Measurements from ENCODE around the gene CDCA5.

The CDCA5 gene

GRCh38 chr11:65083834-65084597 is at the start of gene CDCA5, which contains the start of gene ZFPL1:
CDCA5 (minus strand) TSS chr11:65084040; CDS start chr11:65083978, 62 bp downstream.
ZFPL1 (plus strand) TSS chr11:65084222; CDS start chr11:65084699, 477 bp downstream.
- peak; percentile 98 for DNase-seq (ENCODE audit: low spot score)

- DNase-seq (ENCODE audit: low spot score): peak; percentile 84
Observed at GRCh38 chr11:65132988-65133700, 49.3 kb upstream of the CDCA5 start.

GRCh38 chr11:65132238-65132987 is 48.6 kb upstream of the CDCA5 start:
- peak; percentile 84 for DNase-seq (ENCODE audit: low spot score)

- no peak for DNase-seq (ENCODE audit: low spot score)
Observed at GRCh38 chr11:65131895-65132237, 48.0 kb upstream of the CDCA5 start.

GRCh38 chr11:65131417-65131776 is 47.6 kb upstream of the CDCA5 start:
- no peak for DNase-seq (ENCODE audit: low spot score)

GRCh38 chr11:65130631-65131416 is 47.0 kb upstream of the CDCA5 start:
- DNase-seq (ENCODE audit: low spot score): no peak

- DNase-seq (ENCODE audit: low spot score): no peak
Observed at GRCh38 chr11:65129649-65130441, 46.0 kb upstream of the CDCA5 start.

GRCh38 chr11:65128182-65129145 is 44.6 kb upstream of the CDCA5 start:
- no peak for DNase-seq (ENCODE audit: low spot score)

- DNase-seq (ENCODE audit: low spot score): no peak
Observed at GRCh38 chr11:65127473-65128181, 43.8 kb upstream of the CDCA5 start.

GRCh38 chr11:65126624-65127274 is 42.9 kb upstream of the CDCA5 start:
- no peak for DNase-seq (ENCODE audit: low spot score)

- no peak for DNase-seq (ENCODE audit: low spot score)
Observed at GRCh38 chr11:65125197-65126056, 41.6 kb upstream of the CDCA5 start.

- no peak for DNase-seq (ENCODE audit: low spot score)
Observed at GRCh38 chr11:65124480-65125196, 40.8 kb upstream of the CDCA5 start.

GRCh38 chr11:65121865-65122696 is 38.2 kb upstream of the CDCA5 start, which contains the start of the genes FAU and MRPL49:
FAU (minus strand) TSS chr11:65122134; CDS start chr11:65121813, 321 bp downstream.
MRPL49 (plus strand) TSS chr11:65122321; CDS start chr11:65122347, 26 bp downstream.
- DNase-seq (ENCODE audit: low spot score): peak; percentile 94

GRCh38 chr11:65121447-65121864 is 37.6 kb upstream of the CDCA5 start:
- DNase-seq (ENCODE audit: low spot score): no peak

GRCh38 chr11:65120831-65121230 is 37.0 kb upstream of the CDCA5 start:
- no peak for DNase-seq (ENCODE audit: low spot score)

GRCh38 chr11:65119670-65119995 is 35.8 kb upstream of the CDCA5 start:
- DNase-seq (ENCODE audit: low spot score): no peak
